ENCODE measurements around the gene GMCL1.

The GMCL1 gene

GRCh38 chr2:69829256-69830044, at the start of gene GMCL1:
Gene GMCL1, plus strand, starts transcription at chr2:69829660. Its CDS starts 233 bp downstream, at chr2:69829893.
- DNase-seq (ENCODE audit: insufficient read length, low spot score) (peak; percentile 43), FAIRE-seq (no peak)
- no peak for TF ChIP-seq CTCF (IDR thresholded peaks at IDR 0.05; ENCODE audit: insufficient read depth, missing control alignments)

GRCh38 chr2:69780921-69781320, 48.5 kb upstream of the GMCL1 start:
- no peak for TF ChIP-seq CTCF (IDR thresholded peaks at IDR 0.05; ENCODE audit: insufficient read depth, missing control alignments)
- DNase-seq (ENCODE audit: insufficient read length, low spot score) (no peak), FAIRE-seq (no peak)

- FAIRE-seq (no peak), DNase-seq (ENCODE audit: insufficient read length, low spot score) (no peak)
- no peak for TF ChIP-seq CTCF (IDR thresholded peaks at IDR 0.05; ENCODE audit: insufficient read depth, missing control alignments)
Measured at GRCh38 chr2:69781321-69782248, 47.9 kb upstream of the GMCL1 start.

GRCh38 chr2:69784228-69784627, 45.2 kb upstream of the GMCL1 start:
- FAIRE-seq (no peak), DNase-seq (ENCODE audit: insufficient read length, low spot score) (no peak)
- TF ChIP-seq CTCF (IDR thresholded peaks at IDR 0.05; ENCODE audit: insufficient read depth, missing control alignments), result no peak

GRCh38 chr2:69785358-69785757, 44.1 kb upstream of the GMCL1 start:
- DNase-seq (ENCODE audit: insufficient read length, low spot score), result no peak
- FAIRE-seq, result no peak
- TF ChIP-seq CTCF (IDR thresholded peaks at IDR 0.05; ENCODE audit: insufficient read depth, missing control alignments), result no peak

GRCh38 chr2:69786052-69786560, 43.4 kb upstream of the GMCL1 start:
- FAIRE-seq (no peak), DNase-seq (ENCODE audit: insufficient read length, low spot score) (no peak)
- TF ChIP-seq CTCF (IDR thresholded peaks at IDR 0.05; ENCODE audit: insufficient read depth, missing control alignments), result no peak
